Neural progenitor cell (in vitro differentiated cells): ENCODE results near the gene DIRAS1. TPM values are rescaled to one million over a fixed set of nuclear protein-coding genes. Genes with fewer than 3 reads are reported as not detected.

Experiments used
- DNase-seq: peaks from one replicate; pipeline ENCODE4 v3.0.0-alpha.2; 2016; ENCODE audit warnings: low spot score
- H2AFZ ChIP-seq: fragments of 200-600 bp; sonication (generic); replicated peaks from 2 replicates; pipeline ENCODE4 v1.6.1; 2016; ENCODE audit warnings: antibody characterized with exemption
- H3F3A ChIP-seq: fragments of 200-600 bp; sonication (generic); 2 replicates; pipeline ENCODE4 v1.6.1; 2016; ENCODE audit warnings: antibody characterized with exemption, low read depth
- H3K27ac ChIP-seq: fragments of 200-600 bp; sonication (generic); 2 replicates; pipeline ENCODE4 v1.5.1; 2016; ENCODE audit warnings: mild to moderate bottlenecking
- H3K27me3 ChIP-seq: fragments of 200-600 bp; sonication (generic); 2 replicates; pipeline ENCODE4 v1.6.1; 2016; ENCODE audit warnings: mild to moderate bottlenecking, moderate library complexity
- H3K36me3 ChIP-seq: fragments of 200-600 bp; sonication (generic); 2 replicates; pipeline ENCODE4 v1.5.1; 2016
- H3K4me1 ChIP-seq: fragments of 200-600 bp; sonication (generic); 2 replicates; pipeline ENCODE4 v1.6.1; 2016; ENCODE audit warnings: mixed run types
- H3K4me2 ChIP-seq: fragments of 200-600 bp; sonication (generic); 2 replicates; pipeline ENCODE4 v1.6.1; 2016
- H3K4me3 ChIP-seq: fragments of 200-600 bp; sonication (generic); 2 replicates; pipeline ENCODE4 v1.5.1; 2016
- H3K79me2 ChIP-seq: fragments of 200-600 bp; sonication (generic); 2 replicates; pipeline ENCODE4 v1.6.1; 2016; ENCODE audit warnings: low read depth
- H3K9ac ChIP-seq: fragments of 200-600 bp; sonication (generic); 2 replicates; pipeline ENCODE4 v1.6.1; 2016
- H3K9me3 ChIP-seq: fragments of 200-600 bp; sonication (generic); 2 replicates; pipeline ENCODE4 v1.5.1; 2016; ENCODE audit warnings: low read depth
- H4K20me1 ChIP-seq: fragments of 200-600 bp; sonication (generic); 2 replicates; pipeline ENCODE4 v1.6.1; 2016; ENCODE audit warnings: low read depth
- H3K27ac Mint-ChIP-seq: 3 replicates; pipeline ENCODE4 v1.8.0; 2021; ENCODE audit warnings: mixed read lengths
- H3K27me3 Mint-ChIP-seq: 2 replicates; pipeline ENCODE4 v1.8.0; 2022; ENCODE audit warnings: low read depth, mild to moderate bottlenecking, inconsistent platforms, moderate library complexity, mixed read lengths; ENCODE audit not compliant: insufficient read depth
- H3K36me3 Mint-ChIP-seq: 3 replicates; pipeline ENCODE4 v1.8.0; 2021; ENCODE audit warnings: mixed read lengths
- H3K4me1 Mint-ChIP-seq: 3 replicates; pipeline ENCODE4 v1.8.0; 2021; ENCODE audit warnings: mixed read lengths
- H3K4me3 Mint-ChIP-seq: 3 replicates; pipeline ENCODE4 v1.8.0; 2021; ENCODE audit warnings: mild to moderate bottlenecking, moderate library complexity, mixed read lengths
- H3K9me3 Mint-ChIP-seq: 3 replicates; pipeline ENCODE4 v1.8.0; 2020; ENCODE audit warnings: mixed read lengths
- CTCF ChIP-seq: fragments of 200-600 bp; sonication (generic); IDR thresholded peaks from 2 replicates; pipeline ENCODE4 v1.5.1; 2017; ENCODE audit warnings: antibody characterized with exemption, mild to moderate bottlenecking
- EZH2 ChIP-seq: fragments of 200-600 bp; sonication (generic); IDR thresholded peaks from 2 replicates; pipeline ENCODE4 v1.6.1; 2017; ENCODE audit warnings: antibody characterized with exemption, mild to moderate bottlenecking, moderate library complexity
- EZH2phosphoT487 ChIP-seq: fragments of 200-600 bp; sonication (generic); IDR thresholded peaks from 2 replicates; pipeline ENCODE4 v1.6.1; 2017; ENCODE audit warnings: antibody characterized with exemption
- total RNA-seq: library from RNA; depleted of rRNA; stranded (reverse); fragments of >200 nt; gene quantifications from 2 replicates; pipeline ENCODE4 v1.2.3, GENCODE V29; 2015; ENCODE audit warnings: low replicate concordance

Gene DIRAS1
- total RNA-seq, 1 donor from 2014 or later, result 2.7 TPM

DNA sequence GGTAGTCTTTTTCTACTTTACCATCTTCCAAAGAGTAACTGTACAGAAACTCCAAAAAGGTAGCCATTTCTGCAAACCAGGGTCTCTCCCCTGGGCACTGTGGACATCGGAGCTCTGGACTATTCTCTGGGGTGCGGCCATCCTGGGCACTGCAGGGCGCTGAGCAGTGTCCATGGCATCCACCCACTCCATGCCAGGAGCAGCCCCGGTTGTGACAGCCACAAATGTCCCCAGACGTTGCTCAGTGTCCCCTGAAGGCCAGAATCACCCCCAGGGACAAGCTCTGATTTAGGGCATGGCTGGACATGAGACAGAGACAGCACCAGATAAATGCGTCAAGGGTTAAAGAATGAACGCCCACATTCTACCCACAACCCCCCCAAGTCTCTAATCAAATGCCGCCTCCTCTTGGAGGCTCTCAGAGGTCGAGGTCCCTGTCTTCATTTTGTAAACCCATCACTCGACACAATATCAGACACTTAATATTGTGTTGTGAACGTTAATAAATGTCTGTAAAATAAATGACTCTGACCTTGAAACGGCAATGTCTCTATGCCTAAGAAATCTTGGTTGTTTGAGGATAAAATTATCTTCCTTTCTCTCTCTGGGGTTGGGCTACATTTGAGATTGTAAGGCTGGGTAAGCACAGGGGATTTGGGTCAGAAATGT lies 27.5 kb downstream of the DIRAS1 start:
- H3K27ac ChIP-seq, result no peak overlapping the region
- TF ChIP-seq CTCF (no peak), EZH2phosphoT487 (no peak), EZH2 (no peak)
- no peaks in the 10 kb centered on the region for H4K20me1 ChIP-seq
- no peaks in the 10 kb centered on the region for H3K36me3 ChIP-seq
- H3F3A ChIP-seq, result no peaks in the 10 kb centered on the region
- H3K4me1 ChIP-seq, result no peaks in the 10 kb centered on the region
- Mint-ChIP-seq H3K27ac (no peak overlapping the region), H3K9me3 (peaks cover 2% of the 10 kb centered on the region), H3K27me3 (peaks cover 7% of the 10 kb centered on the region), H3K4me3 (no peak overlapping the region), H3K4me1 (no peaks in the 10 kb centered on the region), H3K36me3 (no peaks in the 10 kb centered on the region)
- H3K4me2 ChIP-seq, result no peak overlapping the region
- H2AFZ ChIP-seq, result no peak overlapping the region
- no peak overlapping the region for H3K4me3 ChIP-seq
- H3K79me2 ChIP-seq, result no peaks in the 10 kb centered on the region
- H3K9me3 ChIP-seq, result no peaks in the 10 kb centered on the region
- no peak for DNase-seq
- no peak overlapping the region for H3K9ac ChIP-seq
- no peaks in the 10 kb centered on the region for H3K27me3 ChIP-seq

- Mint-ChIP-seq H3K27me3 (peaks cover 2% of the 10 kb centered on the region), H3K4me1 (no peaks in the 10 kb centered on the region), H3K27ac (no peak overlapping the region), H3K36me3 (no peaks in the 10 kb centered on the region), H3K4me3 (no peak overlapping the region), H3K9me3 (peaks cover 2% of the 10 kb centered on the region)
- no peaks in the 10 kb centered on the region for H3K4me1 ChIP-seq
- no peaks in the 10 kb centered on the region for H3K79me2 ChIP-seq
- no peaks in the 10 kb centered on the region for H4K20me1 ChIP-seq
- DNase-seq, result no peak
- no peak overlapping the region for H3K27ac ChIP-seq
- no peak overlapping the region for H2AFZ ChIP-seq
- H3F3A ChIP-seq, result no peaks in the 10 kb centered on the region
- H3K9ac ChIP-seq, result no peak overlapping the region
- no peaks in the 10 kb centered on the region for H3K36me3 ChIP-seq
- no peak overlapping the region for H3K4me3 ChIP-seq
- no peak overlapping the region for H3K4me2 ChIP-seq
- no peaks in the 10 kb centered on the region for H3K9me3 ChIP-seq
- TF ChIP-seq CTCF, result no peak
- no peak for TF ChIP-seq EZH2
- no peak for TF ChIP-seq EZH2phosphoT487
- no peaks in the 10 kb centered on the region for H3K27me3 ChIP-seq
These were observed 29.2 kb downstream of the DIRAS1 start for GRCh38 chr19:2691951-2692350.

DNA sequence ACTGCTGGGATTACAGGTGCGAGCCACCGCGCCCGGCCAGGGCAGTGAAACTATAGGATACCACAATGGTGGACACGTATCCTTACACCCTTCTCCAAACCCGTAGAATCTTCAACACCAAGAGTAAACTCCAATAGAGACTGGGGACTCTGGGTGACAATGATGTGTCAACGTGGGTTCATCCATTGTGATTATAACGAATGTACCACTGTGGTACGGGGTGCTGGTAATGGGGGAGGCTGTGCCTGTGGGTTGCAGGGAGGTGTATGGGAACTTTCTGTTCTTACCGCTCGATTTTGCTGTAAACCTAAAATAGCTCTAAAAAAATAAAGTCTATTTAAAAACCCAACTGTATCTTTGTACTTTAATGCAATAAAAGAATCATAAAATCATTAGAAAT lies 30.3 kb downstream of the DIRAS1 start:
- Histone ChIP-seq H3K79me2 (no peaks in the 10 kb centered on the region), H3K4me2 (no peak overlapping the region), H3K9ac (no peak overlapping the region), H3K27ac (no peak overlapping the region), H3K9me3 (no peaks in the 10 kb centered on the region), H3F3A (no peaks in the 10 kb centered on the region), H3K4me3 (no peak overlapping the region), H2AFZ (no peak overlapping the region), H3K36me3 (no peaks in the 10 kb centered on the region), H3K4me1 (no peaks in the 10 kb centered on the region), H3K27me3 (no peaks in the 10 kb centered on the region), H4K20me1 (no peaks in the 10 kb centered on the region)
- DNase-seq, result no peak
- Mint-ChIP-seq H3K27me3 (peaks cover 2% of the 10 kb centered on the region), H3K4me1 (no peaks in the 10 kb centered on the region), H3K9me3 (peaks cover 4% of the 10 kb centered on the region), H3K36me3 (peaks cover 1% of the 10 kb centered on the region), H3K4me3 (no peak overlapping the region), H3K27ac (no peak overlapping the region)
- no peak for TF ChIP-seq CTCF
- no peak for TF ChIP-seq EZH2phosphoT487
- TF ChIP-seq EZH2, result no peak
